Uterus (tissue), 2 donors: ENCODE results near the gene GARNL3.

ENCODE experiments used
- CTCF ChIP-seq, 4 experiments: fragments of 200-600 bp in 2 of 4; fragments of 450-650 bp in 2 of 4; sonication (generic) in 2 of 4; IDR thresholded peaks; one replicate each; pipeline ENCODE4 v1.5.1; 2016 to 2019; ENCODE audit warnings: antibody characterized with exemption in 4 of 4, mild to moderate bottlenecking in 2 of 4, moderate library complexity in 1 of 4
- POLR2A ChIP-seq, 2 donors: fragments of 450-650 bp; IDR thresholded peaks; one replicate each; pipeline ENCODE4 v1.6.1; 2016; ENCODE audit warnings: antibody characterized with exemption in 2 of 2, mild to moderate bottlenecking in 1 of 2, moderate library complexity in 1 of 2

- TF ChIP-seq CTCF (IDR thresholded peaks at IDR 0.05): no peak
- no peak for TF ChIP-seq POLR2A (IDR thresholded peaks at IDR 0.05)
Observed at GRCh38 chr9:127222388-127223095, 42.0 kb upstream of the GARNL3 start.
